GM15510 (cell line): ENCODE data around the gene SPDEF.

Source experiments
- POLR2A ChIP-seq: IDR thresholded peaks from 3 replicates; pipeline ENCODE4 v1.6.1; 2011; ENCODE audit warnings: borderline replicate concordance; ENCODE audit not compliant: insufficient read length; ENCODE audit errors: extremely low read depth

The SPDEF gene

DNA sequence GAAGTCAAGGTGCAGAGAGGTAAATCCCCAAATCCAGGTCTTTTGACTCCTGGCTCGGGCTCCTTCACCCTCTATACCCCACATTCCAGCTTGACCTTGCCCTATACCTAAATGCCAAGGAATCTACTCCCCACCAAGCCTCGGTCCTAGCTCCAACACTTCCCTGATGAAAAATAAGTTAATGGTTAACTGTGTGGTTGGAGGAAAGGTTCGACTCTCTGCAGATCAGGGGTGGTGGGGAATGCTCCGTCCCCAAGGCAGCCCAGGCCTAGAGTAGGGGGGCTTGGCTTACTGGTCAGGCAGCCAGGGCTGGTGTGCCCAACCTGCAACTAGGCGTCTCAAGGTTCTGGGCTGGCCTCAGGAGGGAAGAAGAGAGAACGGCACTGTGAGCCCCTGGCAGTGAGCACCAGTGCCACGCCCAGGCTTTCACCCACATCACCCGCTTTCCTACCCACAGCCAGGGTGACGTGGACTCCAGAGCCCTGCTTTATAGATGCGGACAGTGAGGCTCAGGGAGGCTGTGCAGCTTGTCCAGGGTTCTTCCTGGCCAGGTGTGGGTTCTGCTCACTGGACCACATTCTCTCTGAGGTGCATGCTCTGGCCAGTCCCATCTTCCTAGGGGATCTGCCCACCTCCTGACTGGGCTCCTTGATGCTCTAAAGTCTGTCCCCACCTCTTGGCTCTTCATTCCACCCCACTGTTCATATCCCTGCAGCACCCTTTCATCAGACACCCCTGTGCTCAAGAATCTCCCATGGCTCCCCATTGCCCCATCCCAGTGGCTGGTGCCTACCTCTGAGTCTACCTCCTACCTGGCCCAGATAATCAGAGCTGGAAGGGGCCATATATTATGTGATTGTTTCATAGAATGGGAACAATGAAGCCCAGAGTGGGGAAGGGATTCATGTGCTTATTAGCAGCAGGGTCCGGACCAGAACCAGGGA, 8.2 kb downstream of the SPDEF start:
- no peak for TF ChIP-seq POLR2A

DNA sequence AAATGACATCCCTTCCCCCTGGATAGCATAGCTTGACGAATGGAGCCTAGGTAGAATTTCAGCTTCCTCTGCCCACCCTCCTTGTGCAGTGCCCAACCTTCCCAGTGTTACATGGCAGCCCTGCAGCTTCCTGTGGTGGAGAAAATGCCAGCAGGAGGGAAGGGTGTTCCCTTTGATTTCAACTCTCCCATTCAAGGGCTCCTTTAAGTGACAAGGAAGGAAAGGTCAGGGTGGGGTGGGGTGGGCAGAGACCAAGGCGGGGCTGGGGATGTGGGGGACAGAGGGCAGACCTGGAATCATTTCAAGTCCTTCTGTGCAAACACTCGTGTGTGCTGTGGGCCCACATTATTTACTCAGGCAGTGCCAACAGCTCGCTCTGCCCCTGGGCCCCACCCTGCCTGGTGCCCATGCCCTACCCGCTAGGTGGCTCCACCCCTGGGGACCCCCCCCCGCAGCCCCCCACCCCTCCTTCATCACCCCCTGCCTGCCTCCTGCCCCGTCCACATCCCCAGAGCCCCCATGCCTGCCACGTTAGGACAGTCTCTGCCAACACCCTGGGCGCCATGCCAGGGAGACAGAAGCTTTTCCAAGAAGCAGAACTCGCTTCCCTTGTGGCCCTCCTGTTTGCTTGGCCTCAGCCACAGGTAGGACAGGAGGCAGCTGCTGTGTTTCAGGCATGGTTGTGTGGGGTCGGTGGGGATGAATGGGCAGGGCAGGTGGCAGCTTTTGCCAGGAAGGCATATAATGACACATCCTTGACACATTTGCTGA, 9.4 kb downstream of the SPDEF start:
- no peak for TF ChIP-seq POLR2A

DNA sequence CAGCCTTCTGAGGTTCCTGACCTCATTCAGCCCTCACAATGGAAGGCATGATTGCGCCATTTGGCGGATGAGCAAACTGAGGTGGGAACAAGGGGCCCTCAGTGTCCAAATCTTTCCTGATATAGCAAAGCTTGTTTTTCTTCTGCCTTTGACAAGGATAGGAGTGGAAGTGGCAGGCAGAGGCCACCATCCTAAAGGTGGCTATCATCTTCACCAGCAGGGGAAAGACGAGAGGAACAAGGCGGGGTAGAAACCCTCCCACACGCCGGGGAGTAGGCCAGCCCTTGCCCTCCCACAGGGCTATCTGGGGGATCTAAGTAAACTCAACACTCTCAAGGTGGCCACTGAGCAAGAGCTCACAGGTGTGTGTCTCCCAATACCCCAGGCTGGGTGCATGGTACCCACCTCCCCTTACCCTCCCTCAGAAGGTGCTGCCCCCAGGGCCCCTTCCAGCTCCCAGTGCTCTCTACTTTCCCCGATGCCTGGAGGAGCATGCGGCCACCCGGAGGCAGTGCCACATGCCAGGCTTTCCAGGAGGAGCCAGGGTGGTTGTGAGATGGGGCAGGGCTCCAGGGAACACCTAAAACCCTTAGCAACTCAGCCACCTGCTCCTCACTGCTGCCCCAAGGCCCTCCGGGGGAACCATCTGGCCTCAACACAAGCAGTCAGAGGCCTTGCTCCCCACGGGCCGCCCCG, 11.2 kb downstream of the SPDEF start:
- TF ChIP-seq POLR2A: no peak

DNA sequence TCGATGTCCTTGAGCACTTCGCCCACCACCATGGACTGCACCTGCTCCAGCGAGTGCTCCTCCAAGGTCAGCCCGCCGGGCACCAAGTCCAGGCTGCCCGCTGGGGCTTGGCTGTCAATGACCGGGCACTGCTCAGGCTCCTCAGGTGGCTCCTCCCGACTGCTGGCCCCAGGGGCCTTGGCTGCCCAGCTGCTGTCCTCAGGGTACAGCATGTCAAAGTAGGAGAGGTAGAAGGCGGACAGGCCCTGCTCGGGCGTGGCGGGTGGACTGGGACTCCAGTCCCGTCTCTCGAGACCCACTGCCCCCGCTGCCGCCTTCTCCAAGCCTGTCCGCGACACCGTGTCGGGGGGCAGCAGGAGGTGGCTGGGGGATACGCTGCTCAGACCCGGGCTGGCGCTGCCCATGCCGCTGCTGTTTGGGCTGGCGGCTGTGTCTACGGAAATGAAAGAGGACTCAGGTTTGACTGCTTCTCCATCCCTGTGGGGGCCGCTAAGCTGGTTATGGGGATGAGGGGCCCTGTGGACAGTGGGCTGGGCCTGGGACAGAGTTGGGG, 12.0 kb downstream of the SPDEF start:
- TF ChIP-seq POLR2A: no peak

DNA sequence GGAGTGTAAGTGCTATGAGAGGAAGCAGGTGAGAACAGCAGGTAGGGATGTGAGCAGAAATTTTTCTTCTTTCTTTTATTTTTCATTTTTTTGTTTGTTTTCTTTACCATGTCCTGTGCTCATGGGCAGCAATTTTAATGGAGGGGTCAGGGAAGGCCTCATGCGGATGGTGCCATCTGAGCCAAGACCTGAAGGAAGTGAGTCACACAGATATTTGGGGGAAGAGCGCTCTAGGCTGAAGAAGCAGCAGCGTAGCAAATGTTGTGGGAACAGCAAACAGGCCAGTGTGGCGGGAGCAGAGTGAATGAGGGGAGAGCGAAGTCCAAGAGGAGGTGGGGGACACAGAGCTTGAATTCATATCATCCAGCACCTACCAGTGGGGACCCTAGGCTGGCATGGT, 12.7 kb downstream of the SPDEF start:
- no peak for TF ChIP-seq POLR2A

DNA sequence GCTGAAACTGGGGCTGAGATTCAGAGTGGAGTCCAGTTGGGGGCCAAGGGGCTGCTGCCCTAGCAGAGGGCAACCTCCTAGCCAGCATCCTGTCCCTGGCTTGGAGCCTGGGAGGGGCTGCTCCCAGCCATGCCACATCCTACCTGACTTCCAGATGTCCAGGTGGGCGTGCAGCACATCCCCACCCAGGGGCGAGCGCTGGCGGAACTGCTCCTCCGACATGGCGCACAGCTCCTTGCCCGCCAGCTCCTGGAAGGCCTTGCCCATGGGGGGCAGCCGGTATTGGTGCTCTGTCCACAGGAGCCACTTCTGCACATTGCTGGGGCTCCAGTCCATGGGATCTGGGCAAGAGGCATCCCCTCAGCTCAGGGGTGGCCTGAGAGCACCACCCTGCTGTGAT, 15.3 kb downstream of the SPDEF start:
- no peak for TF ChIP-seq POLR2A

DNA sequence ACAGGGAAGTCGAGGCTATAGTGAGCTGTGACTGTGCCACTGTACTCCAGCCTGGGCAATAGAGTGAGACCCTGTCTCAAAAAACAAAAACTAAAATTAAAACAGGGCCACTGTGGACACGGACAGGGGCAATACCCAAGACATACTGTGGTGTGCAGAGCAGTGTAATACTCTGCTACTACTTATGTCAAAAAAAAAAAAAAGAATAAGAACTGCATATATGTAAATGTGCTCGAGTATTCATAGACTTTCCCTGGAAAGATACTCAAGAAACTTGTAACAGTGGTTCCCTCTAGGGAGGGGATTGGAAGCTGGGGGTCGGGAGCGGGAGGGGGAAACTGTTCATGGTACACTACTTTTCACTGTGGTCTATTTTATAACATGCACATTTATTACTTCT, 15.9 kb downstream of the SPDEF start:
- TF ChIP-seq POLR2A: no peak

DNA sequence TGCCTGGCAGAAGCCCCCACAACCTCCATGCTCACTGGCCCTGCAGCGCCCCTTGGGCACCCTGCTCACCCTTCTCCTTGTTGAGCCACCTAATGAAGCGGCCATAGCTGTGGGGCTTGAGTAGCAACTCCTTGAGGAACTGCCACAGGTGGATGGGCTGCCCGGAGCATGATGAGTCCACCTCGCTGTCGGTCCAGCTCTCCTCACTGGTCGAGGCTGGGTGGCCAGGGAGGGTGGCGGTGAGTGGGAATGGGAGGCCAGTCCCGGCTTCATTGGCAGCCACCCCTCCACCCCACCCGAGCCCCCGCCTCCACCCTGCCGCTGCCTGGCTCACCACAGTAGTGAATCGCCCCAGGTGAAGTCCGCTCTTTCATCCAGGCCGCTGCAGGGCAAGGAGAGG, 16.9 kb downstream of the SPDEF start:
- TF ChIP-seq POLR2A: no peak

DNA sequence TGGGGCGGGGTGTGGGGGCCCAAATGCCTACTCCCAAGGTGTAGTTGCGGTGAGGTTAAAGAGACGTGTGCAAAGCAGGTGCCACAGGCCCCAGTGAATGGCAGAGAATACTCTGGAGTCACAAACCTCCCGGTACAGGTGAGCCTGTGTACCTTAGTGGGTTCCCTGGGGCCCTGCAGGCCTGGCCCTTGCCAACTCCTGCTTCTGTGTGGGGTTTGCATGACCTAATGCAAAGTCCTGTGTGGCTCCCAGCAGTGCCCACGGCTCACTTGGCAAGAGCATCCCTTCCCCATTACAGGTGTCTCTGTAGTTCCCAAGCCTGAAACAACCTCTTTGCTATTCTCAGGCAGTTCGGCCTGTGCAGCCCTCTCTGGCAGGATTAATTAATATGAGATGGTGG, 17.5 kb downstream of the SPDEF start:
- TF ChIP-seq POLR2A: no peak

DNA sequence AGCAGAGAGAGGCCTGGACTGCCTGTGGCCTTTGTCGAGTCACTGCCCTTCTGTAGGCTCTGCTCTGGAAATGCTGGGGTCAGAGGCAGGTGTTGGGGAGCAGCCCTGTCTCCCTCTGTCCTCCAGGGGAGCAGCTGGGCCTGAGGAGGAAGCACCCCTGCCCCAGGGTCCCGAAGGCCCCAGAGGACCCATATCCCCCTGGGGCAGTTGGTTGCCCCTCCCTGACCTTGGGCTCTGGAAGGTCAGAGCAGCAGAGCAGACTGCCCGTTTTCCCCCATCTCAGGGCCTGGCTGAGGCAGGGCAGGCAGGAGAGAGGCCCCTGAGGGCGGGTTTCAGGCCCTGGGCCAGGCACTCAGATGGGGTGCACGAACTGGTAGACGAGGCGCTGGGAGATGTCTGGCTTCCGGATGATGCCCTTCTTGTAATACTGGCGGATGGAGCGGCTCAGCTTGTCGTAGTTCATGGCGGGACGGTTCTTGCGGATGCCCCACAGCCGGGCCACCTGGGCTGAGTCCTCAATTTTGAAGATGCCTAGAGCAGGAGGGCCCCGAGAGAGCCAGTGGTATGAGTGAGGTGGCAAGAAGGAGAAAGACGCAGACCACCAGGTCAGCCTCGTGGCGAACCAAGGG, 18.1 kb downstream of the SPDEF start:
- TF ChIP-seq POLR2A: no peak

DNA sequence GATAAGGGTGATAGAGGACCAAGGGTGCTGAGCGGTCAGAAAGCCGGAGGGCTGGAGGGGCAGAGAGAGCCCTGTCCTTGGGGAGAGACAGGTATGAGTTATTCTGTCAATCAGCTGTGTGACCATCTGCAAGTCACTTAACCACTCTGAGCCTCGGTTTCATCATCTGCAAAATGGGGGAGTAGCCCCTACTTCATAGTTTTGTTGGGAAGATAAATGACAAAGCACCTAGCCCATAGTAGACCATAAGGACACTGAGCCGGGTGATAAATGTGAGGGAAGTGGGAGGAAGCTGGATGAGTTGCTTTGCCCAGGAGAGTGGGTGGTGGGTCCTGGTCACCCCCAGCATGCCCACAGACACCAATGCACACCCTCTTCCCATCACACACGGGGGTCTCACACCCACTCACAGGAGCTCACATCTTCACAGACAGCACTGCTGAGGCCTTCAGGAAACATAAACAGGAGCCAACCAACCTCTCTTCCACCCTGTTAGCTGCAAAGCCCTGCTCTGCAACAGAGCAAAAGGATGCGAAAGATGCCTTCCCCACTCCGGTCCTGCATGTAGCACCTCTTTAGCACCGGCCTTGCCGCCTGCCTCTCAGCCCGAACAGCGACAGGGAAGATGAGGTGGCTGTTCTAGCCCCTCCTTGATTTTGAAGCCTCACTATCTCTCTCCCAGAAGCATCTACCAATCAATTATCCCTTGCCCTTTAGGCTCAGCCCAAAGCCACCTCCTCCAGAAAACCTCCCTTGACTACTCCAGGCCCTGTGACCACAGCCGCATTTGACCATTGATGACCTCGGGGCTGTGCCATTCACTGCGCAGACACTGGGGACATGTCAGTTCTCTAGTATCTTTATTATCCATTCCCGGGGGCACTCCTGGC, 18.9 kb downstream of the SPDEF start:
- no peak for TF ChIP-seq POLR2A

DNA sequence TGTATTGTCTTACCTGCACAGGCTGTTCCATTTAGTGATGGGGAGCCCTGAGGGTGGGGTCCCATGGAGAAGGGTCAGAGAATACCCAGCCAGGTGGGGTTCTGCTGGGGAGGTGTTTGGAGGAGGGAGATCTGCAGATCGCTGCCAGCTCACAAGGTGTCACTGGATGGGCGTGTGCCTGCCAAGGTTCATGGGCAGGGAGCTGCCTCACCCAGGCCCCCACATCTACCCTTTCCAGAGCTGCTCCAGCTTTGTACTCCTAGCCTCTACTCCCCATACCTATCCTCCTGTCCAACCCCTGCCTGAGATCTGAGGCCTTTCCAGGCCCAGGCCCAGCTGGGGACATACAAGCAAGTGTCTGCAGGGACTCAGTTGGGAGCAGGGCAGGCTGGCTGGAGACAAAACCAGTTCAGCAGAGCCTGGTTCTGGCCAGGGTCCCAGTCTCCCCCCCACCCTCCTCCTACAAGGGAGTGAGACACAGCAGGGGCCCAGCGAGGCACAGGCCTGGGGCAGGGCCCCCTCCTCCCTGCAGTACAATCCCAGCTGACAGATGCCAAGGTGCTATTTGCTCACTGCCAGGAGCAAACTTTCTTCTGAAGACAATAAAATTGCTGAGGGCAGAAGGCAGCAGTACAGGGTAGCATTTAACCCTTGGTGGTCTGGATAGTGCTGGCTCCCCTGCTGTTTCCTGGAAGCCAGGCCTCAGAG, 19.7 kb downstream of the SPDEF start:
- TF ChIP-seq POLR2A: no peak

DNA sequence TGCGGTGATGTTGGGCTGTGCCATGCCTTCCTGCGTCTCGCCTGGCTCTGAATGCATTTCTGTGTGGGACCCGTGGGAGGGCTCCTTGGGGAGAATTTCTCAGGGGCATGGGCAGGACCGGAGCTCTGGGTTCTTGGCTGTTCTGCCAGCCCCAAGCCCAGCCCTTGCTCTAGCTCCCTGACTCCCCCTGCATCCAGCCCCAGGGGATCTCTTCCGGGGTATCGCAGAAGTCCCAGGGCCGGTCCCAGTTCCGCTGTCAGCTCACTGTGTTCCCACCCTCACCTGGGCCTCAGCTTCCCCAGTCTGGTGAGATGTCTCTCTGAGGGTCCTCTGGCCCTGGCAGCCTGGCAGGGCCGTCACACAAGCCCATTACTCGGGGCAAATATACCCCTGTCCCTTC, 20.5 kb downstream of the SPDEF start:
- TF ChIP-seq POLR2A: no peak

DNA sequence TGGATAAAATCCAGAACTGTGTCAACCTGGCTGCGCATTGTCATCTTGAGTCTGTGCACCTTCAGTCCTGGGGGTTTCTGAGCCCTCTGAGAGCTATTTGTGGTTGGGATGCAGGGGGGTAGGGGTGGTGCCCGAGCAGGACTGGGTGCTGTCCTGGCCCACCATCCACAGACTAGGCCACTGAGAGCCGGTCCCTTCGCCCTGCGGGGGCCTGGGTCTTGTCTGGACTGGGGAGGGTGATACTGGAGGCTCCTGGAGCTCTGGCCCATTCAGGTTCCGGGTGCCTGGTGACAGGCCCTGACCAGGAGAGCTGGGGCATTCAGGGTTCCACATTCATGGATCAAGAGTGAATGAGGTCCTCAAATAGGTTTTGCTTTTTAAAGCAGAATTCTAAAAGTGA, 20.9 kb downstream of the SPDEF start:
- no peak for TF ChIP-seq POLR2A

DNA sequence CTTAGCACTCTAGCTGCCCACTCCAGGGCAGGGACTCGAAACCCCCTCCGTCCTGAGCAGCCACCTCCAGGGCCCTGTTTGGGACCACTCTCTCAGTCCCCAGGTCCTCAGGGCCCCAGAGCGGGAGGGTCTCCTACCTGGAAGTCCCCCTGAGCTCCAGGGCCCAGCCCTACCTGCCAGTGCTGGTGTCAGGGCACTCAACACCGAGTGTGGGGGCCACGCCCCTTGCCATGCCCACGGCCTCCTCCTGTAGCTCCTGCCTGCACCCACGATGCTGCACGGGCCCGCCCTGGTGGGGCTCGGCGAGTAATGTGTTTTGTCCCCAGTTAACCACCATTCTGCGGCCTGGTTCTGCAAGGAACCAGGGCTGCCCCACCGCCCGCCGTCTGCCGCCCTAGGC, 21.5 kb downstream of the SPDEF start:
- TF ChIP-seq POLR2A: no peak
